HL-60 (cell line): ENCODE results near the gene EDEM2.

Experiments used
- DNase-seq, 2 experiments: peaks; one replicate each; pipeline ENCODE4 v3.0.0-alpha.2; 2010 to 2020; ENCODE audit warnings: low read depth in 1 of 2, low spot score in 1 of 2
- H3K27ac ChIP-seq: fragments of 250-450 bp; sonication (Bioruptor Pico); replicated peaks from 2 replicates; pipeline ENCODE4 v1.5.1; 2020; ENCODE audit warnings: mild to moderate bottlenecking, moderate library complexity
- H3K27me3 ChIP-seq: fragments of 250-450 bp; sonication (Bioruptor Pico); 2 replicates; pipeline ENCODE4 v1.5.1; 2021; ENCODE audit warnings: mild to moderate bottlenecking, moderate library complexity; ENCODE audit not compliant: insufficient read depth, poor library complexity, severe bottlenecking
- H3K4me3 ChIP-seq: replicated peaks from 2 replicates; pipeline ENCODE4 v1.5.1; 2011; ENCODE audit warnings: mild to moderate bottlenecking, control low read depth, low read length; ENCODE audit not compliant: insufficient read depth
- GABPA ChIP-seq: IDR thresholded peaks from 2 replicates; pipeline ENCODE4 v1.6.1; 2012; ENCODE audit warnings: low read depth
- POLR2AphosphoS5 ChIP-seq: IDR thresholded peaks from 2 replicates; pipeline ENCODE4 v1.6.1; 2012; ENCODE audit warnings: low read depth
- SPI1 ChIP-seq: IDR thresholded peaks from 2 replicates; pipeline ENCODE4 v1.6.1; 2012; ENCODE audit warnings: low read depth, mild to moderate bottlenecking, borderline replicate concordance
- TF ChIP-seq, protein P1 (sequence below): IDR thresholded peaks from 2 replicates; pipeline ENCODE4 v1.6.1; 2012; ENCODE audit warnings: low read depth; ENCODE audit not compliant: insufficient replicate concordance
- TF ChIP-seq, protein P2 (sequence below): IDR thresholded peaks from one replicate; pipeline ENCODE4 v1.5.1; 2011; ENCODE audit warnings: low read length, control low read depth, inconsistent platforms; ENCODE audit not compliant: insufficient read depth

The EDEM2 gene

DNA sequence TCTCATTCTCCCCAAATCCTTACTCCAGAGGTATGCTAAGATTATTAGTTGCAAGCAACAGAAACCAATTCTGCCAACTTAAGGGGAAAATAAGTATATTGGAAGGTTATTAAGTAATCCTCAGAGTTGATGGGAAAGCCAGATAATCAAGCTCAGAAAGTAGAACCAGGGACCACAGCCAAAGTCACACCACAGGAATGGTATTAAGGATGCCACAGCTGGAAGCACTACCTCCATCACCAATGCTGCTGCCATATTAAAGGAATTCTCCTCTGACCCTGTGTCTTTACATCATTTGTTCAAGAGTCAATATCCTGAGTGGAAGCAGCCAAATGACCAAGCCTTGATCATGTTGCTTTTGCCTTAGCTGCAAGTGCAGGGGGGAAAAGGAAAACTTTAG is 34.6 kb upstream of the EDEM2 start:
- TF ChIP-seq, protein P1, sequence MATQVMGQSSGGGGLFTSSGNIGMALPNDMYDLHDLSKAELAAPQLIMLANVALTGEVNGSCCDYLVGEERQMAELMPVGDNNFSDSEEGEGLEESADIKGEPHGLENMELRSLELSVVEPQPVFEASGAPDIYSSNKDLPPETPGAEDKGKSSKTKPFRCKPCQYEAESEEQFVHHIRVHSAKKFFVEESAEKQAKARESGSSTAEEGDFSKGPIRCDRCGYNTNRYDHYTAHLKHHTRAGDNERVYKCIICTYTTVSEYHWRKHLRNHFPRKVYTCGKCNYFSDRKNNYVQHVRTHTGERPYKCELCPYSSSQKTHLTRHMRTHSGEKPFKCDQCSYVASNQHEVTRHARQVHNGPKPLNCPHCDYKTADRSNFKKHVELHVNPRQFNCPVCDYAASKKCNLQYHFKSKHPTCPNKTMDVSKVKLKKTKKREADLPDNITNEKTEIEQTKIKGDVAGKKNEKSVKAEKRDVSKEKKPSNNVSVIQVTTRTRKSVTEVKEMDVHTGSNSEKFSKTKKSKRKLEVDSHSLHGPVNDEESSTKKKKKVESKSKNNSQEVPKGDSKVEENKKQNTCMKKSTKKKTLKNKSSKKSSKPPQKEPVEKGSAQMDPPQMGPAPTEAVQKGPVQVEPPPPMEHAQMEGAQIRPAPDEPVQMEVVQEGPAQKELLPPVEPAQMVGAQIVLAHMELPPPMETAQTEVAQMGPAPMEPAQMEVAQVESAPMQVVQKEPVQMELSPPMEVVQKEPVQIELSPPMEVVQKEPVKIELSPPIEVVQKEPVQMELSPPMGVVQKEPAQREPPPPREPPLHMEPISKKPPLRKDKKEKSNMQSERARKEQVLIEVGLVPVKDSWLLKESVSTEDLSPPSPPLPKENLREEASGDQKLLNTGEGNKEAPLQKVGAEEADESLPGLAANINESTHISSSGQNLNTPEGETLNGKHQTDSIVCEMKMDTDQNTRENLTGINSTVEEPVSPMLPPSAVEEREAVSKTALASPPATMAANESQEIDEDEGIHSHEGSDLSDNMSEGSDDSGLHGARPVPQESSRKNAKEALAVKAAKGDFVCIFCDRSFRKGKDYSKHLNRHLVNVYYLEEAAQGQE, result no peak
- TF ChIP-seq, protein P2, sequence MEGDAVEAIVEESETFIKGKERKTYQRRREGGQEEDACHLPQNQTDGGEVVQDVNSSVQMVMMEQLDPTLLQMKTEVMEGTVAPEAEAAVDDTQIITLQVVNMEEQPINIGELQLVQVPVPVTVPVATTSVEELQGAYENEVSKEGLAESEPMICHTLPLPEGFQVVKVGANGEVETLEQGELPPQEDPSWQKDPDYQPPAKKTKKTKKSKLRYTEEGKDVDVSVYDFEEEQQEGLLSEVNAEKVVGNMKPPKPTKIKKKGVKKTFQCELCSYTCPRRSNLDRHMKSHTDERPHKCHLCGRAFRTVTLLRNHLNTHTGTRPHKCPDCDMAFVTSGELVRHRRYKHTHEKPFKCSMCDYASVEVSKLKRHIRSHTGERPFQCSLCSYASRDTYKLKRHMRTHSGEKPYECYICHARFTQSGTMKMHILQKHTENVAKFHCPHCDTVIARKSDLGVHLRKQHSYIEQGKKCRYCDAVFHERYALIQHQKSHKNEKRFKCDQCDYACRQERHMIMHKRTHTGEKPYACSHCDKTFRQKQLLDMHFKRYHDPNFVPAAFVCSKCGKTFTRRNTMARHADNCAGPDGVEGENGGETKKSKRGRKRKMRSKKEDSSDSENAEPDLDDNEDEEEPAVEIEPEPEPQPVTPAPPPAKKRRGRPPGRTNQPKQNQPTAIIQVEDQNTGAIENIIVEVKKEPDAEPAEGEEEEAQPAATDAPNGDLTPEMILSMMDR, result no peak
- TF ChIP-seq GABPA, result no peak
- TF ChIP-seq POLR2AphosphoS5, result no peak
- Histone ChIP-seq H3K27me3 (no peaks in the 10 kb centered on the region), H3K4me3 (no peak overlapping the region), H3K27ac (no peak overlapping the region)
- no peak for DNase-seq

DNA sequence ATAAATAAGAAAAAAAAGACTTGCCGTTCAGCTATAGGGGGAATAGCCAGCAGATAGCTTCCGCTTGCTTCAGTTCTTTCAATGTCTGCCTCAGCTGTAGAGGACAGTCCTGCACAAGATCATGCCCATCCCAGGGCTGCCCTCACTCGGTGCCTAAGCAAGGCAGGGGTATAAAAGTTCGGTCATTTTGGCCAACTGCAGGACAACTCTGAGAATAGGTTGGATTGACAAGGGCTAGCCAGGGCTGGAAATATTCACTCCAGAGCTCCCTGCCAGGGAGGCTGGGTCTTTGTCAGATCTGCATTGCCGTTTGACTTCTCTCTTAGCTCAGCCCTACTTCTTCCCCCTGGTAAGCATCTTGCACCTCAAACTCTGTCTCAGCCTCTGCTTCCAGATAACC is 33.1 kb upstream of the EDEM2 start:
- DNase-seq, result no peak
- H3K27me3 ChIP-seq, result no peaks in the 10 kb centered on the region
- TF ChIP-seq, protein P1, result no peak
- no peak for TF ChIP-seq GABPA
- TF ChIP-seq SPI1, result no peak
- H3K4me3 ChIP-seq, result no peak overlapping the region
- no peak overlapping the region for H3K27ac ChIP-seq

DNA sequence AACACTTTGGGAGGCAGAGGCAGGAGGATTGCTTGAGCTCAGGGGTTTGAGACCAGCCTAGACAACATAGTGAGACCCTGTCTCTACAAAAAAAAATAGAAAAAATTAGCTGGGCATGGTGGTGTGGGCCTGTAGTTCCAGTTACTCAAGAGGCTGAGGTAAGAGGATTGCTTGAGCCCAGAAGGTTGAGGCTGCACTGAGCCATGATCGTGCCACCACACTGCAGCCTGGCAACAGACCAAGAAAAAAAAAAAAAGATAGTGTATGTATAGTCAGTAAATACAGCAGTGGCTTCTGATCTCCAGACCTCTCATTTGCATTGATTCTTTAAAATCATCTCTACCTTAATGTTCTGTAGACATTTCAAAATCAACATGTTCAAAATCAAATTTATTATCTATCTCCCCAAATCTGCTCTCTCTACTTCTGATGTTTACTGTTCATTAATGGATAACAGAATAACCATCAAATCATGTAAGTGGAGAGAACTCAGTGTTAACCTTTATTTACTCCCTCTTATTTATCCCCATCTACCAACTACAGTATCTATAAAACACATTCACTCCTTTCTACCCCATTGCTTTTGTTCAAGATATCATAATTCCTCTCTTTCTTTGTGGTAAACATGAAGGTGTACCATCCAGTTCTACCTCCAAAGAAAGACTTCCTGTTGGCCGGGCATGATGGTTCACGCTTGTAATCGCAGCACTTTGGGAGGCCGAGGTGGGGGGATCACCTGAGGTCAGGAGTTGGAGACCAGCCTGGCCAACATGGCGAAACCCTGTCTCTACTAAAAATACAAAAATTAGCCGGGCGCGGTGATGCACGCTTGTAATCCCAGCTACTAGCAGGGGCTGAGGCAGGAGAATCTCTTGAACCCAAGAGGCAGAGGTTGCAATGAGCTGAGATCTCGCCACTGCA is 32.4 kb upstream of the EDEM2 start:
- H3K4me3 ChIP-seq, result no peak overlapping the region
- H3K27me3 ChIP-seq, result no peaks in the 10 kb centered on the region
- TF ChIP-seq, protein P2, result no peak
- TF ChIP-seq, protein P1, result no peak
- TF ChIP-seq GABPA, result no peak
- DNase-seq, result no peak
- no peak overlapping the region for H3K27ac ChIP-seq
